GM12878 (cell line): ENCODE measurements around the gene PKD1. TPM values are rescaled to one million over a fixed set of nuclear protein-coding genes. Genes with fewer than 3 reads are reported as not detected.

Experiments used
- ATAC-seq: fragments of 200-7000 bp; cut with Tn5 transposase; 3 replicates; pipeline ENCODE4 v1.9.1; 2020; ENCODE audit warnings: mild to moderate bottlenecking, moderate library complexity
- BruUV-seq: library from RNA; stranded (reverse); fragments of 400-500 nt; replicated peaks from 2 replicates; lab custom pipeline; 2021; lab: Mats Ljungman, UMichigan
- CTCF ChIA-PET: fragments of 300-600 bp; sonication (Branson Sonifier 250); formaldehyde crosslinking; extraction: SDS; loops from one replicate; lab custom pipeline; 2021; ENCODE audit warnings: inconsistent platforms; lab: Yijun Ruan, JAX
- POLR2A ChIA-PET: fragments of 350-600 bp; formaldehyde crosslinking; extraction: SDS; loops from one replicate; lab custom pipeline; 2021; ENCODE audit warnings: inconsistent platforms; lab: Charles Lee
- RAD21 ChIA-PET: fragments of 300-600 bp; sonication (Branson Sonifier 250); formaldehyde crosslinking; loops from one replicate; lab custom pipeline; 2023; ENCODE audit warnings: antibody characterized with exemption; ENCODE audit not compliant: unreplicated experiment; lab: Charles Lee
- SMC1A ChIA-PET: fragments of 300-600 bp; sonication (Branson Sonifier 250); formaldehyde crosslinking; loops from one replicate; lab custom pipeline; 2023; ENCODE audit not compliant: unreplicated experiment, uncharacterized antibody; lab: Charles Lee
- DNase-seq: peaks from one replicate; pipeline ENCODE4 v3.0.0-alpha.2; 2011; ENCODE audit warnings: low read depth, low spot score
- FAIRE-seq: peaks from 3 replicates; lab custom pipeline; 2011; peaks lifted over from hg19 to GRCh38; lab: Jason Lieb, UNC
- H2AFZ ChIP-seq: 2 replicates; pipeline ENCODE4 v1.6.0; 2011; ENCODE audit warnings: low read depth, low read length, control low read depth; ENCODE audit not compliant: control insufficient read depth
- H3K27ac ChIP-seq: 2 replicates; pipeline ENCODE4 v1.5.1; 2011; ENCODE audit warnings: control low read depth; ENCODE audit not compliant: control insufficient read depth, insufficient read depth
- H3K27me3 ChIP-seq, 2 experiments: replicated peaks in 1 of 2; 2 replicates each; pipeline versions ENCODE4 v1.6.0 to v1.6.1; 2011; ENCODE audit warnings: low read length in 1 of 2; ENCODE audit not compliant: control insufficient read depth in 2 of 2, insufficient read depth in 2 of 2
- H3K36me3 ChIP-seq, 2 experiments: 2 replicates each; pipeline ENCODE4 v1.5.1; 2011; ENCODE audit warnings: low read length in 1 of 2; ENCODE audit not compliant: control insufficient read depth in 2 of 2, insufficient read depth in 2 of 2
- H3K4me1 ChIP-seq: 2 replicates; pipeline ENCODE4 v1.6.1; 2011; ENCODE audit warnings: mild to moderate bottlenecking, low read length, moderate library complexity, mixed read lengths; ENCODE audit not compliant: control insufficient read depth, insufficient read depth
- H3K4me2 ChIP-seq: 2 replicates; pipeline ENCODE4 v1.6.0; 2011; ENCODE audit warnings: control low read depth; ENCODE audit not compliant: control insufficient read depth, insufficient read depth
- H3K4me3 ChIP-seq: fragments of 200-600 bp; sonication (generic); 2 replicates; pipeline ENCODE4 v1.5.1; 2016
- H3K79me2 ChIP-seq: 2 replicates; pipeline ENCODE4 v1.6.0; 2011; ENCODE audit warnings: low read length; ENCODE audit not compliant: control insufficient read depth, insufficient read depth
- H3K9ac ChIP-seq: 2 replicates; pipeline ENCODE4 v1.8.0; 2011; ENCODE audit warnings: low read length, control low read depth, mixed read lengths; ENCODE audit not compliant: control insufficient read depth, insufficient read depth
- H3K9me3 ChIP-seq: replicated peaks from 3 replicates; pipeline ENCODE4 v1.5.1; 2011; ENCODE audit warnings: mild to moderate bottlenecking, low read length; ENCODE audit not compliant: control insufficient read depth, insufficient read depth
- H4K20me1 ChIP-seq: 2 replicates; pipeline ENCODE4 v1.6.0; 2011; ENCODE audit not compliant: control insufficient read depth, insufficient read depth
- JUND ChIP-seq: IDR thresholded peaks from 2 replicates; pipeline ENCODE4 v1.6.1; 2012; ENCODE audit warnings: low read depth, mild to moderate bottlenecking, low read length, improper control_type of control experiment, moderate library complexity
- LARP7 ChIP-seq: fragments of 450-650 bp; IDR thresholded peaks from 2 replicates; pipeline ENCODE4 v1.6.1; 2017; ENCODE audit warnings: mild to moderate bottlenecking
- MEF2B ChIP-seq: fragments of 450-650 bp; IDR thresholded peaks from 2 replicates; pipeline ENCODE4 v1.6.1; 2018; ENCODE audit warnings: mild to moderate bottlenecking, moderate library complexity; ENCODE audit not compliant: partially characterized antibody, poor library complexity, severe bottlenecking
- MYC ChIP-seq: IDR thresholded peaks from 2 replicates; pipeline ENCODE4 v1.6.1; 2011; ENCODE audit warnings: mild to moderate bottlenecking, low read length, moderate library complexity, inconsistent platforms; ENCODE audit not compliant: insufficient read depth, insufficient replicate concordance, insufficient read length, severe bottlenecking
- NFYB ChIP-seq: IDR thresholded peaks from 2 replicates; pipeline ENCODE4 v1.6.1; 2011; ENCODE audit warnings: low read depth, mild to moderate bottlenecking, low read length, improper control_type of control experiment, moderate library complexity; ENCODE audit not compliant: insufficient read depth
- PBX3 ChIP-seq: IDR thresholded peaks from 2 replicates; pipeline ENCODE4 v1.6.1; 2011; ENCODE audit warnings: mild to moderate bottlenecking, low read depth, low read length, moderate library complexity; ENCODE audit not compliant: insufficient replicate concordance
- RBBP5 ChIP-seq: fragments of 200-600 bp; sonication (generic); conservative IDR thresholded peaks from 2 replicates; pipeline ENCODE4 v1.6.1; 2016
- SIN3A ChIP-seq: IDR thresholded peaks from 2 replicates; pipeline ENCODE4 v1.6.1; 2012; ENCODE audit warnings: low read depth, low read length, improper control_type of control experiment
- SIX5 ChIP-seq: IDR thresholded peaks from 2 replicates; pipeline ENCODE4 v1.6.1; 2011; ENCODE audit warnings: mild to moderate bottlenecking, low read depth, low read length, moderate library complexity; ENCODE audit not compliant: severe bottlenecking
- SREBF2 ChIP-seq: IDR thresholded peaks from 2 replicates; pipeline ENCODE4 v1.6.1; 2012; ENCODE audit warnings: mild to moderate bottlenecking, low read length
- SUPT20H ChIP-seq: IDR thresholded peaks from 2 replicates; pipeline ENCODE4 v1.6.1; 2011; ENCODE audit warnings: low read depth, mild to moderate bottlenecking, low read length, moderate library complexity, borderline replicate concordance; ENCODE audit not compliant: control insufficient read depth
- TCF3 ChIP-seq: IDR thresholded peaks from 2 replicates; pipeline ENCODE4 v1.6.1; 2012; ENCODE audit warnings: low read depth, mild to moderate bottlenecking, low read length, borderline replicate concordance; ENCODE audit not compliant: insufficient read depth
- YY1 ChIP-seq: IDR thresholded peaks from 2 replicates; pipeline ENCODE4 v1.6.1; 2011; ENCODE audit warnings: low read depth, mild to moderate bottlenecking, low read length
- WGBS: methylation state at CpG from one replicate; pipeline ENCODE4 v1.1.6; 2016; ENCODE audit warnings: low lambda C conversion rate; ENCODE audit not compliant: insufficient replicate concordance, insufficient coverage; ENCODE audit errors: missing lambda C conversion rate; 5-methylcytosine and 5-hydroxymethylcytosine counted together
- in situ Hi-C: fragments of 300-500 bp; cut with MboI; formaldehyde crosslinking; loops from 9 replicates; pipeline ENCODE4 v1.14.3; 2018; ENCODE audit warnings: mixed read lengths
- intact Hi-C: fragments of 100-400 bp; cut with micrococcal nuclease; formaldehyde crosslinking; loops from one replicate; pipeline ENCODE4 v1.14.2; 2022; ENCODE audit not compliant: unreplicated experiment
- polyA plus RNA-seq, 11 experiments: library from polyadenylated mRNA; depleted of rRNA in 4 of 11; unstranded in 6 of 11; stranded (reverse) in 5 of 11; fragments of >200 nt; fragmentation: Nextera tagmentation in 4 of 11; fragmentation: Illumina TruSeq in 1 of 11; extraction: Ambion mirVana in 4 of 11; extraction: Trizol in 1 of 11; gene quantifications; 1 replicate in 1 of 11; 2 replicates in 10 of 11; pipeline versions ENCODE4 v1.2.1 to v1.2.3, GENCODE V29; 2011 to 2016; ENCODE audit warnings: inconsistent platforms in 2 of 11, missing spikeins in 2 of 11, low read depth in 1 of 11
- total RNA-seq, 4 experiments: library from RNA; depleted of rRNA in 3 of 4; stranded (reverse); fragments of >200 nt in 3 of 4; fragmentation: Illumina TruSeq in 1 of 4; extraction: Trizol in 1 of 4; gene quantifications; 2 replicates each; pipeline versions ENCODE4 v1.2.1 to v1.2.3, GENCODE V29; 2013 to 2021
- TF ChIP-seq, protein P1 (sequence below): fragments of 450-650 bp; formaldehyde crosslinking; IDR thresholded peaks from 2 replicates; pipeline ENCODE4 v1.4.0; 2020; ENCODE audit warnings: mild to moderate bottlenecking, moderate library complexity
- TF ChIP-seq, protein P2 (sequence below): fragments of 450-650 bp; IDR thresholded peaks from 2 replicates; pipeline ENCODE4 v1.6.1; 2016; ENCODE audit warnings: mild to moderate bottlenecking
- TF ChIP-seq, protein P3 (sequence below): IDR thresholded peaks from 2 replicates; pipeline ENCODE4 v1.6.1; 2012; ENCODE audit warnings: low read length, inconsistent platforms

The PKD1 gene
- total and polyA plus RNA-seq, 10 of the 15 experiments (the other 5 are each of a cell fraction or from before 2014, with no cell fraction given): 0.11 to 62.0 (median 6.1) TPM

GRCh38 chr16:2058872-2059271, 76.8 kb downstream of the PKD1 start (continued):
- TF ChIP-seq, protein P1, sequence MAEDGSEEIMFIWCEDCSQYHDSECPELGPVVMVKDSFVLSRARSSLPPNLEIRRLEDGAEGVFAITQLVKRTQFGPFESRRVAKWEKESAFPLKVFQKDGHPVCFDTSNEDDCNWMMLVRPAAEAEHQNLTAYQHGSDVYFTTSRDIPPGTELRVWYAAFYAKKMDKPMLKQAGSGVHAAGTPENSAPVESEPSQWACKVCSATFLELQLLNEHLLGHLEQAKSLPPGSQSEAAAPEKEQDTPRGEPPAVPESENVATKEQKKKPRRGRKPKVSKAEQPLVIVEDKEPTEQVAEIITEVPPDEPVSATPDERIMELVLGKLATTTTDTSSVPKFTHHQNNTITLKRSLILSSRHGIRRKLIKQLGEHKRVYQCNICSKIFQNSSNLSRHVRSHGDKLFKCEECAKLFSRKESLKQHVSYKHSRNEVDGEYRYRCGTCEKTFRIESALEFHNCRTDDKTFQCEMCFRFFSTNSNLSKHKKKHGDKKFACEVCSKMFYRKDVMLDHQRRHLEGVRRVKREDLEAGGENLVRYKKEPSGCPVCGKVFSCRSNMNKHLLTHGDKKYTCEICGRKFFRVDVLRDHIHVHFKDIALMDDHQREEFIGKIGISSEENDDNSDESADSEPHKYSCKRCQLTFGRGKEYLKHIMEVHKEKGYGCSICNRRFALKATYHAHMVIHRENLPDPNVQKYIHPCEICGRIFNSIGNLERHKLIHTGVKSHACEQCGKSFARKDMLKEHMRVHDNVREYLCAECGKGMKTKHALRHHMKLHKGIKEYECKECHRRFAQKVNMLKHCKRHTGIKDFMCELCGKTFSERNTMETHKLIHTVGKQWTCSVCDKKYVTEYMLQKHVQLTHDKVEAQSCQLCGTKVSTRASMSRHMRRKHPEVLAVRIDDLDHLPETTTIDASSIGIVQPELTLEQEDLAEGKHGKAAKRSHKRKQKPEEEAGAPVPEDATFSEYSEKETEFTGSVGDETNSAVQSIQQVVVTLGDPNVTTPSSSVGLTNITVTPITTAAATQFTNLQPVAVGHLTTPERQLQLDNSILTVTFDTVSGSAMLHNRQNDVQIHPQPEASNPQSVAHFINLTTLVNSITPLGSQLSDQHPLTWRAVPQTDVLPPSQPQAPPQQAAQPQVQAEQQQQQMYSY: no peak
- TF ChIP-seq SREBF2 (no peak), YY1 (no peak), SUPT20H (no peak)
- TF ChIP-seq, protein P2, sequence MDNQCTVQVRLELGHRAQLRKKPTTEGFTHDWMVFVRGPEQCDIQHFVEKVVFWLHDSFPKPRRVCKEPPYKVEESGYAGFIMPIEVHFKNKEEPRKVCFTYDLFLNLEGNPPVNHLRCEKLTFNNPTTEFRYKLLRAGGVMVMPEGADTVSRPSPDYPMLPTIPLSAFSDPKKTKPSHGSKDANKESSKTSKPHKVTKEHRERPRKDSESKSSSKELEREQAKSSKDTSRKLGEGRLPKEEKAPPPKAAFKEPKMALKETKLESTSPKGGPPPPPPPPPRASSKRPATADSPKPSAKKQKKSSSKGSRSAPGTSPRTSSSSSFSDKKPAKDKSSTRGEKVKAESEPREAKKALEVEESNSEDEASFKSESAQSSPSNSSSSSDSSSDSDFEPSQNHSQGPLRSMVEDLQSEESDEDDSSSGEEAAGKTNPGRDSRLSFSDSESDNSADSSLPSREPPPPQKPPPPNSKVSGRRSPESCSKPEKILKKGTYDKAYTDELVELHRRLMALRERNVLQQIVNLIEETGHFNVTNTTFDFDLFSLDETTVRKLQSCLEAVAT: no peak

DNA sequence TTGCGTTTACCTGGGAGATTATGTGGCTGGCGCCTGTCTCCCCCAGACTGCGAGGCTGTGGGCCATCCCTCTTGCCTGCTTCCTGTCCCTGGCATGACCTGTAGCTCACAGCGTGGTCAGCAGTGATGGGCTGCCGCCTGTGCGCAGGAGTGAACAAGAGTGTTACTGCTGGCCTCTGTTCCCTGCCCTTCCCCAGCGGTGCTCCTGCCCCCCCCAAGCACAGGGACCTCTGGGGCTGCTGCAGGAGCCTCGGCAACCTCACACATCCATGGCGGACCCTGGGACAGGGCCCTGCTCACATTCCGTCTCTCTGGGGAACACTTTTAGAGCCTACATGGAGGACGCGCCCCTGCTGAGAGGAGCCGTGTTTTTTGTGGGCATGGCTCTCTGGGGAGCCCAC, 77.3 kb downstream of the PKD1 start:
- ChIA-PET RAD21 (no interaction called here), POLR2A (no interaction called here), SMC1A (no interaction called here), CTCF (no interaction called here)
- Histone ChIP-seq H2AFZ (no peak overlapping the region), H3K36me3 (peaks cover 2 to 7% of the 10 kb centered on the region in 2 experiments; a peak in 2 of 4 replicates), H4K20me1 (no peaks in the 10 kb centered on the region), H3K27ac (no peak overlapping the region), H3K9me3 (no peaks in the 10 kb centered on the region), H3K27me3 (no peaks in the 10 kb centered on the region), H3K4me3 (no peak overlapping the region), H3K4me1 (no peaks in the 10 kb centered on the region), H3K9ac (no peak overlapping the region), H3K4me2 (no peak overlapping the region), H3K79me2 (no peaks in the 10 kb centered on the region)
- intact Hi-C loops (no loop called here), in situ Hi-C loops (no loop called here)
- WGBS: 87% methylated on average over 13 of the region's 13 CpGs
- DNase-seq: no peak
- BruUV-seq: no TSS peak
- FAIRE-seq: no peak
- no peak for ATAC-seq
- TF ChIP-seq RBBP5 (no peak), SIX5 (no peak), SIN3A (no peak), JUND (no peak), LARP7 (no peak), MEF2B (no peak), PBX3 (no peak), TCF3 (no peak), MYC (no peak), NFYB (no peak)
- TF ChIP-seq, protein P3, sequence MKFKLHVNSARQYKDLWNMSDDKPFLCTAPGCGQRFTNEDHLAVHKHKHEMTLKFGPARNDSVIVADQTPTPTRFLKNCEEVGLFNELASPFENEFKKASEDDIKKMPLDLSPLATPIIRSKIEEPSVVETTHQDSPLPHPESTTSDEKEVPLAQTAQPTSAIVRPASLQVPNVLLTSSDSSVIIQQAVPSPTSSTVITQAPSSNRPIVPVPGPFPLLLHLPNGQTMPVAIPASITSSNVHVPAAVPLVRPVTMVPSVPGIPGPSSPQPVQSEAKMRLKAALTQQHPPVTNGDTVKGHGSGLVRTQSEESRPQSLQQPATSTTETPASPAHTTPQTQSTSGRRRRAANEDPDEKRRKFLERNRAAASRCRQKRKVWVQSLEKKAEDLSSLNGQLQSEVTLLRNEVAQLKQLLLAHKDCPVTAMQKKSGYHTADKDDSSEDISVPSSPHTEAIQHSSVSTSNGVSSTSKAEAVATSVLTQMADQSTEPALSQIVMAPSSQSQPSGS: no peak
